KMS-11 (cell line): ENCODE results near the gene SMIM44.
A peak's percentile ranks its signal among the peaks of the same experiment; 100 is the strongest.

ENCODE experiments used
- H2AFZ ChIP-seq: fragments of 200-600 bp; sonication (generic); 2 replicates; pipeline ENCODE4 v1.6.1; 2016; ENCODE audit warnings: antibody characterized with exemption, mixed run types, low read depth
- H3K27ac ChIP-seq: fragments of 200-600 bp; sonication (generic); 2 replicates; pipeline ENCODE4 v1.6.1; 2016; ENCODE audit warnings: mild to moderate bottlenecking, mixed run types
- H3K27me3 ChIP-seq: fragments of 200-600 bp; sonication (generic); 2 replicates; pipeline ENCODE4 v1.6.1; 2017; ENCODE audit warnings: mild to moderate bottlenecking, low read depth, mixed run types, moderate library complexity; ENCODE audit not compliant: insufficient read depth
- H3K36me3 ChIP-seq: fragments of 200-600 bp; sonication (generic); 2 replicates; pipeline ENCODE4 v1.6.1; 2017; ENCODE audit warnings: mild to moderate bottlenecking, mixed run types; ENCODE audit not compliant: insufficient read depth
- H3K4me1 ChIP-seq: fragments of 200-600 bp; sonication (generic); 2 replicates; pipeline ENCODE4 v1.6.1; 2016; ENCODE audit warnings: mild to moderate bottlenecking, low read depth, mixed run types; ENCODE audit not compliant: poor library complexity, severe bottlenecking
- H3K4me2 ChIP-seq: fragments of 200-600 bp; sonication (generic); 2 replicates; pipeline ENCODE4 v1.7.0; 2016; ENCODE audit warnings: mild to moderate bottlenecking, mixed run types
- H3K4me3 ChIP-seq: fragments of 200-600 bp; sonication (generic); IDR thresholded peaks from 2 replicates; pipeline ENCODE4 v1.6.1; 2017; ENCODE audit warnings: low read depth, low read length, mixed read lengths; ENCODE audit not compliant: insufficient read depth
- H3K79me2 ChIP-seq: fragments of 200-600 bp; sonication (generic); 2 replicates; pipeline ENCODE4 v1.6.1; 2016; ENCODE audit warnings: low read depth, mixed run types; ENCODE audit not compliant: insufficient read depth
- H3K9ac ChIP-seq: fragments of 200-600 bp; sonication (generic); 2 replicates; pipeline ENCODE4 v1.6.1; 2016; ENCODE audit warnings: mild to moderate bottlenecking, mixed run types
- H4K20me1 ChIP-seq: fragments of 200-600 bp; sonication (generic); 2 replicates; pipeline ENCODE4 v1.6.1; 2016; ENCODE audit warnings: mild to moderate bottlenecking, mixed run types; ENCODE audit not compliant: insufficient read depth
- CTCF ChIP-seq: fragments of 200-600 bp; sonication (generic); conservative IDR thresholded peaks from 2 replicates; pipeline ENCODE4 v1.6.1; 2017; ENCODE audit warnings: low read depth, mild to moderate bottlenecking, antibody characterized with exemption, low read length, moderate library complexity, mixed read lengths

Gene SMIM44

GRCh38 chr19:3440082-3440481 lies 43.2 kb downstream of the SMIM44 start:
- Histone ChIP-seq H3K27me3 (no peaks in the 10 kb centered on the region), H3K4me2 (no peak overlapping the region), H3K4me1 (peaks cover 4% of the 10 kb centered on the region), H4K20me1 (no peaks in the 10 kb centered on the region), H2AFZ (no peak overlapping the region), H3K4me3 (no peak overlapping the region), H3K79me2 (no peaks in the 10 kb centered on the region), H3K27ac (no peak overlapping the region), H3K9ac (no peak overlapping the region), H3K36me3 (no peaks in the 10 kb centered on the region; the same call in 1 of the 2 replicates)
- peak; percentile 41 for TF ChIP-seq CTCF

- no peak for TF ChIP-seq CTCF
- H3K27ac ChIP-seq: peak overlapping the region; percentile 13; the same call in 1 of the 2 replicates
- H3K36me3 ChIP-seq: no peaks in the 10 kb centered on the region; the same call in 1 of the 2 replicates
- peaks cover 4% of the 10 kb centered on the region for H3K4me1 ChIP-seq
- no peaks in the 10 kb centered on the region for H4K20me1 ChIP-seq
- peak overlapping the region; percentile 28; the same call in 1 of the 2 replicates for H3K4me2 ChIP-seq
- no peak overlapping the region for H3K4me3 ChIP-seq
- H3K79me2 ChIP-seq: no peaks in the 10 kb centered on the region; the same call in 1 of the 2 replicates
- H3K27me3 ChIP-seq: no peaks in the 10 kb centered on the region
- no peak overlapping the region; the same call in 1 of the 2 replicates for H2AFZ ChIP-seq
- H3K9ac ChIP-seq: no peak overlapping the region
Observed at GRCh38 chr19:3434630-3435553, 48.3 kb downstream of the SMIM44 start.

GRCh38 chr19:3433805-3434540 lies 49.3 kb downstream of the SMIM44 start:
- H4K20me1 ChIP-seq: no peaks in the 10 kb centered on the region
- no peaks in the 10 kb centered on the region for H3K27me3 ChIP-seq
- TF ChIP-seq CTCF: no peak
- H3K4me2 ChIP-seq: no peak overlapping the region
- no peak overlapping the region for H3K4me3 ChIP-seq
- no peak overlapping the region for H3K27ac ChIP-seq
- H3K79me2 ChIP-seq: no peaks in the 10 kb centered on the region; the same call in 1 of the 2 replicates
- H3K4me1 ChIP-seq: peaks cover 4% of the 10 kb centered on the region
- H3K36me3 ChIP-seq: no peaks in the 10 kb centered on the region; the same call in 1 of the 2 replicates
- no peak overlapping the region for H3K9ac ChIP-seq
- H2AFZ ChIP-seq: no peak overlapping the region

- H3K4me2 ChIP-seq: no peak overlapping the region
- peaks cover 4% of the 10 kb centered on the region for H3K4me1 ChIP-seq
- no peak overlapping the region for H3K4me3 ChIP-seq
- H3K79me2 ChIP-seq: no peaks in the 10 kb centered on the region; the same call in 1 of the 2 replicates
- H3K27me3 ChIP-seq: no peaks in the 10 kb centered on the region
- H3K9ac ChIP-seq: no peak overlapping the region
- H2AFZ ChIP-seq: no peak overlapping the region
- H4K20me1 ChIP-seq: no peaks in the 10 kb centered on the region
- H3K27ac ChIP-seq: no peak overlapping the region
- no peaks in the 10 kb centered on the region; the same call in 1 of the 2 replicates for H3K36me3 ChIP-seq
- no peak for TF ChIP-seq CTCF
Observed at GRCh38 chr19:3433313-3433712, 49.9 kb downstream of the SMIM44 start.
